Astrocyte (in vitro differentiated cells and primary cell): Measurements from ENCODE around the gene NRG2. TPM values are rescaled to one million over a fixed set of nuclear protein-coding genes. Genes with fewer than 3 reads are reported as not detected.

Source experiments
- DNase-seq: peaks from one replicate; pipeline ENCODE4 v3.0.0-alpha.2; 2010; ENCODE audit warnings: low read depth
- FAIRE-seq: peaks from 2 replicates; lab custom pipeline; 2011; peaks lifted over from hg19 to GRCh38; lab: Jason Lieb, UNC
- H2AFZ ChIP-seq: 2 replicates; pipeline ENCODE4 v1.6.0; 2012; ENCODE audit warnings: low read depth, low read length, inconsistent platforms
- H3K27ac ChIP-seq: 2 replicates; pipeline ENCODE4 v1.5.1; 2011; ENCODE audit warnings: low read depth, low read length, inconsistent platforms
- H3K27me3 ChIP-seq: 2 replicates; pipeline ENCODE4 v1.6.0; 2011; ENCODE audit warnings: low read length, inconsistent platforms; ENCODE audit not compliant: insufficient read depth
- H3K36me3 ChIP-seq: 2 replicates; pipeline ENCODE4 v1.5.1; 2011; ENCODE audit warnings: low read length, inconsistent platforms; ENCODE audit not compliant: insufficient read depth
- H3K4me1 ChIP-seq: 2 replicates; pipeline ENCODE4 v1.5.1; 2011; ENCODE audit warnings: low read length, inconsistent platforms; ENCODE audit not compliant: insufficient read depth
- H3K4me2 ChIP-seq: 2 replicates; pipeline ENCODE4 v1.6.0; 2012; ENCODE audit warnings: low read length, inconsistent platforms
- H3K4me3 ChIP-seq: 2 replicates; pipeline ENCODE4 v1.5.1; 2011; ENCODE audit warnings: low read depth, mild to moderate bottlenecking, low read length, inconsistent platforms; ENCODE audit not compliant: insufficient read depth
- H3K79me2 ChIP-seq: 2 replicates; pipeline ENCODE4 v1.6.0; 2012; ENCODE audit warnings: mild to moderate bottlenecking, low read length, inconsistent platforms; ENCODE audit not compliant: insufficient read depth
- H3K9ac ChIP-seq: 2 replicates; pipeline ENCODE4 v1.6.0; 2012; ENCODE audit warnings: mild to moderate bottlenecking, low read length, inconsistent platforms
- H3K9me3 ChIP-seq: 2 replicates; pipeline ENCODE4 v1.5.1; 2012; ENCODE audit warnings: low read depth, mild to moderate bottlenecking, low read length, inconsistent platforms; ENCODE audit not compliant: insufficient read depth
- H4K20me1 ChIP-seq: 2 replicates; pipeline ENCODE4 v1.6.0; 2012; ENCODE audit warnings: low read length, inconsistent platforms; ENCODE audit not compliant: insufficient read depth
- H3K27ac Mint-ChIP-seq: one replicate; pipeline ENCODE4 v1.8.0; 2021; ENCODE audit warnings: mild to moderate bottlenecking, mixed read lengths; ENCODE audit not compliant: unreplicated experiment
- H3K27me3 Mint-ChIP-seq: one replicate; pipeline ENCODE4 v1.8.0; 2021; ENCODE audit warnings: low read depth, mixed read lengths; ENCODE audit not compliant: unreplicated experiment
- H3K36me3 Mint-ChIP-seq: one replicate; pipeline ENCODE4 v1.8.0; 2021; ENCODE audit warnings: low read depth, mixed read lengths; ENCODE audit not compliant: unreplicated experiment
- H3K4me1 Mint-ChIP-seq: one replicate; pipeline ENCODE4 v1.8.0; 2021; ENCODE audit warnings: low read depth, mixed read lengths; ENCODE audit not compliant: unreplicated experiment
- H3K4me3 Mint-ChIP-seq: one replicate; pipeline ENCODE4 v1.8.0; 2021; ENCODE audit warnings: mild to moderate bottlenecking, moderate library complexity, mixed read lengths; ENCODE audit not compliant: unreplicated experiment
- H3K9me3 Mint-ChIP-seq: one replicate; pipeline ENCODE4 v1.8.0; 2021; ENCODE audit warnings: mild to moderate bottlenecking, mixed read lengths; ENCODE audit not compliant: unreplicated experiment
- EZH2 ChIP-seq: IDR thresholded peaks from 2 replicates; pipeline ENCODE4 v1.6.1; 2012; ENCODE audit warnings: mild to moderate bottlenecking, low read length, inconsistent platforms; ENCODE audit not compliant: insufficient read depth
- total RNA-seq: library from RNA; stranded (reverse); gene quantifications from 2 replicates; pipeline ENCODE4 v1.2.1, GENCODE V29; 2021
- TF ChIP-seq, protein P1 (sequence below): IDR thresholded peaks from 2 replicates; pipeline ENCODE4 v1.5.1; 2011; ENCODE audit warnings: low read depth, mild to moderate bottlenecking, inconsistent platforms, low read length, moderate library complexity; ENCODE audit not compliant: insufficient read depth

NRG2 gene
- total RNA-seq, 1 donor from 2014 or later: 0.54 TPM

DNA sequence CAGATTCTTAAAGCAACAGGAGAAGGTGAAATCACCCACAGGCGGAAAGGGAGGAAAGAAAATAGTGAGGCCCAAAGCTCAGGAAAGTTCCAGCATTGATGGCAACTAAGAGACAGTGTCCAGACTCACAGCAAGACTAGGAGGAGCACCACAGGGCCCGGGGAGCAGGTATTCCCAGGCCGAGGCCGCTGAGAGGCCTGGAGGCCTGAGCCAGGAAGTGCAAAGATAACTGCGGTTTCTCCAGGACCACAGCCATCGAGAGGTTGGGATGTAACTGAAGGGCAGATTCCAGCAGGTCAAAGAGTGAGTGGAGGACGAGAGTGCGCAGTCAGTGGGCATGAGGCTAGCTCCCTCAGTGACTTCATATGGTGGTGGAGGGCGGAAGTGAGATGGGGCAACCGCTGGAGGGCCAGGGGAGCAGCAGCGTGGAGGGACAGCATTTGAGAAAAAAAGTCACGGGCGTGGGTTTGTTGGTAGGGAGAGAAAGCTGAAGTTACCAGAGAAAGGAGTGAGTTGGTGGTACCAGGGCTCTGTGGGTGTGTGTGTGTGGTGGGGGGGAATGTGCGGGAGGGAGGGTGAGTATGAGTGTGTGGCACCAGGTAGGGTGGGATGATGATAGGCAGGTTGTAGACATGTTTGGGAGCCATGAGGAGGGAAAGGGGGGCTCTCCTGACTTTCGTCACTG, 157.8 kb downstream of the NRG2 start:
- Mint-ChIP-seq H3K27ac (peak overlapping the region; percentile 19), H3K36me3 (peaks cover 5% of the 10 kb centered on the region), H3K9me3 (peaks cover 5% of the 10 kb centered on the region), H3K27me3 (peaks cover 85% of the 10 kb centered on the region), H3K4me1 (no peaks in the 10 kb centered on the region), H3K4me3 (no peak overlapping the region)
- no peaks in the 10 kb centered on the region for H3K79me2 ChIP-seq
- no peaks in the 10 kb centered on the region for H4K20me1 ChIP-seq
- no peak overlapping the region for H3K4me2 ChIP-seq
- H3K4me3 ChIP-seq: no peak overlapping the region
- FAIRE-seq (no peak), DNase-seq (no peak)
- H3K27ac ChIP-seq: no peak overlapping the region
- H3K27me3 ChIP-seq: peaks cover 20% of the 10 kb centered on the region
- no peak overlapping the region for H2AFZ ChIP-seq
- no peak for TF ChIP-seq EZH2
- TF ChIP-seq, protein P1, sequence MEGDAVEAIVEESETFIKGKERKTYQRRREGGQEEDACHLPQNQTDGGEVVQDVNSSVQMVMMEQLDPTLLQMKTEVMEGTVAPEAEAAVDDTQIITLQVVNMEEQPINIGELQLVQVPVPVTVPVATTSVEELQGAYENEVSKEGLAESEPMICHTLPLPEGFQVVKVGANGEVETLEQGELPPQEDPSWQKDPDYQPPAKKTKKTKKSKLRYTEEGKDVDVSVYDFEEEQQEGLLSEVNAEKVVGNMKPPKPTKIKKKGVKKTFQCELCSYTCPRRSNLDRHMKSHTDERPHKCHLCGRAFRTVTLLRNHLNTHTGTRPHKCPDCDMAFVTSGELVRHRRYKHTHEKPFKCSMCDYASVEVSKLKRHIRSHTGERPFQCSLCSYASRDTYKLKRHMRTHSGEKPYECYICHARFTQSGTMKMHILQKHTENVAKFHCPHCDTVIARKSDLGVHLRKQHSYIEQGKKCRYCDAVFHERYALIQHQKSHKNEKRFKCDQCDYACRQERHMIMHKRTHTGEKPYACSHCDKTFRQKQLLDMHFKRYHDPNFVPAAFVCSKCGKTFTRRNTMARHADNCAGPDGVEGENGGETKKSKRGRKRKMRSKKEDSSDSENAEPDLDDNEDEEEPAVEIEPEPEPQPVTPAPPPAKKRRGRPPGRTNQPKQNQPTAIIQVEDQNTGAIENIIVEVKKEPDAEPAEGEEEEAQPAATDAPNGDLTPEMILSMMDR: no peak
- H3K9ac ChIP-seq: no peak overlapping the region
- H3K36me3 ChIP-seq: no peaks in the 10 kb centered on the region
- no peaks in the 10 kb centered on the region for H3K4me1 ChIP-seq
- H3K9me3 ChIP-seq: no peaks in the 10 kb centered on the region

DNA sequence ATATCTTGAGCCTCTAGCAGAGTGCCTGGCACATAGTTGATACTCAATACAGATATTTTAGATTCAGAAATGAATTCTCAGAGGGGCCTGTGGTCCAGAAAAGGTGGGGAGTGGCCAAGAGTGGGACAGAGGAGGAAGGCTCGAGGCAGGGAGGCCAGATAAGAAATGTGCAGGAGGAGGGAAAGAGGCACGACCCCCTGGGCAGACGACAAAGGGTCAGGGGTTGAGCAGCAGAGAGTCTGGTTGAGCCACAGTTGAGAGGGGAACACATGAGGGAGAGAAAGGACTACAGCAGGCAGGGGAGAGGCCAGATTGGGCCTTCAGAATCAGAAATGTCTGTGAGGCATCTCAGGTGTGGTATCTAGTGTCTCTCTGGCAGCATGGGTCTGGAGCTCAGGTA, 158.4 kb downstream of the NRG2 start:
- Mint-ChIP-seq H3K27me3 (peaks cover 84% of the 10 kb centered on the region), H3K9me3 (peaks cover 5% of the 10 kb centered on the region), H3K4me1 (no peaks in the 10 kb centered on the region), H3K27ac (peak overlapping the region; percentile 19), H3K4me3 (no peak overlapping the region), H3K36me3 (peaks cover 5% of the 10 kb centered on the region)
- H3K79me2 ChIP-seq: no peaks in the 10 kb centered on the region
- H3K36me3 ChIP-seq: no peaks in the 10 kb centered on the region
- FAIRE-seq: no peak
- no peaks in the 10 kb centered on the region for H3K9me3 ChIP-seq
- H3K4me3 ChIP-seq: no peak overlapping the region
- H4K20me1 ChIP-seq: no peaks in the 10 kb centered on the region
- peaks cover 17% of the 10 kb centered on the region for H3K27me3 ChIP-seq
- no peaks in the 10 kb centered on the region for H3K4me1 ChIP-seq
- DNase-seq: no peak
- TF ChIP-seq EZH2: no peak
- TF ChIP-seq, protein P1: no peak
- no peak overlapping the region for H3K9ac ChIP-seq
- H3K4me2 ChIP-seq: no peak overlapping the region
- H3K27ac ChIP-seq: no peak overlapping the region
- H2AFZ ChIP-seq: no peak overlapping the region

DNA sequence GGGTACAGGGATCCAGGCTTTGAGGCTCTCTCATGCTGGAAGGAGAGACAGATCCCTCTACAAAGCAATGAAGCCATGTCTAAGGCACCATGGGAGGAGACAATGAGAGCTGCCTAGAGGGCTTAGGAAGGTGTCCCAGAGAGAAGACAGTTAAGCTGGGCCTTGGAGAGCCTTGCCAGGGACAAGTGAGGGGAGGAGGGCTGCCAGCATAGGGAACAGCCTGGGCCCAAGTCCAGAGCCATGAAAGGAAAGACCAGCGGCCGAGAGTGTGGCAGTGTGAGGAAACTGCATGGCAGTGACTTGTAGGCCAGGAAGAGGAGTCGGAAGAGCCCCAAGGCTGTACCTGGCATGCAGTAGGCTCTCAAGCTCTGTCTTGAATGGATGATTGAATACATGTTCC, 159.0 kb downstream of the NRG2 start:
- H3K4me3 Mint-ChIP-seq: no peak overlapping the region
- Histone ChIP-seq H2AFZ (no peak overlapping the region), H3K79me2 (no peaks in the 10 kb centered on the region), H3K4me3 (no peak overlapping the region), H3K27ac (no peak overlapping the region), H3K4me2 (no peak overlapping the region), H3K36me3 (no peaks in the 10 kb centered on the region), H3K27me3 (peaks cover 17% of the 10 kb centered on the region), H4K20me1 (no peaks in the 10 kb centered on the region), H3K9ac (no peak overlapping the region), H3K4me1 (no peaks in the 10 kb centered on the region), H3K9me3 (no peaks in the 10 kb centered on the region)
- TF ChIP-seq, protein P1: no peak
- no peak for TF ChIP-seq EZH2
- FAIRE-seq (no peak), DNase-seq (no peak)
- peaks cover 5% of the 10 kb centered on the region for H3K9me3 Mint-ChIP-seq
- H3K36me3 Mint-ChIP-seq: peaks cover 5% of the 10 kb centered on the region
- H3K4me1 Mint-ChIP-seq: no peaks in the 10 kb centered on the region
- peaks cover 86% of the 10 kb centered on the region for H3K27me3 Mint-ChIP-seq
- no peak overlapping the region for H3K27ac Mint-ChIP-seq
